ENCODE data around the gene NDUFS4.
"Not testable (repeated sequence)": the region's sequence is repeated elsewhere in the genome, so short reads cannot be mapped to it uniquely, and the experiment has no call there.

The NDUFS4 gene

DNA sequence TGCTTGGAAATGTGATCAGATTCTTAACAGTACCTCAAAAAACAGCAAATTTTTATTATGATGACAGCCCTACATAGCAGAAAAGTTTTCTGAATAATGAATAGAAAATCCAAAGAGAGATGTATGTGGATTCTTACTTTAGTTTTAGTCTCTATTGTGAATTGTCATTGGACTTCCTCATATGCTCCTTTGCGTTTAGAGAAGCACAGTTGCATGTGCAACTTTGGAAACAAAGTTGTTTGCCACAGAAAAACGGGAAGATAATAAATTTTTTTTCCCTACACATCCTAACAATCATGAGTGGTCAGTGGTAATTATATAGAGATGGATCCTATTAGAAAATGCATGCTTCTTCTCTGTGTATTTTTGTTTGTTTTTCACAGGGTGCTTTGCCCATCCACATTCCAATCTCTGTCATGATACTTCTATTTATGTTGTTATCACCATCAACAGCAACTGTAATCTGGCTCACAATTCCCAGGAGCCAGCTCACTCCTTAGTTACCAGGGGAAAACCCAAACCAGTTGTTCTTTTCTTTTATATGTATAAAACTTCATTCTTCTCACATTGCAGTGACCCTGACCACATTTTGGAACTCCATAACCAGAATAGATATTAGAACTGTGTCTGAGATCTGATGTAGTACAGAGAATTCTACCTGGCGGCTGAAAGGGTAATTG is 118.7 kb downstream of the NDUFS4 start:
- TF ChIP-seq, protein P1, sequence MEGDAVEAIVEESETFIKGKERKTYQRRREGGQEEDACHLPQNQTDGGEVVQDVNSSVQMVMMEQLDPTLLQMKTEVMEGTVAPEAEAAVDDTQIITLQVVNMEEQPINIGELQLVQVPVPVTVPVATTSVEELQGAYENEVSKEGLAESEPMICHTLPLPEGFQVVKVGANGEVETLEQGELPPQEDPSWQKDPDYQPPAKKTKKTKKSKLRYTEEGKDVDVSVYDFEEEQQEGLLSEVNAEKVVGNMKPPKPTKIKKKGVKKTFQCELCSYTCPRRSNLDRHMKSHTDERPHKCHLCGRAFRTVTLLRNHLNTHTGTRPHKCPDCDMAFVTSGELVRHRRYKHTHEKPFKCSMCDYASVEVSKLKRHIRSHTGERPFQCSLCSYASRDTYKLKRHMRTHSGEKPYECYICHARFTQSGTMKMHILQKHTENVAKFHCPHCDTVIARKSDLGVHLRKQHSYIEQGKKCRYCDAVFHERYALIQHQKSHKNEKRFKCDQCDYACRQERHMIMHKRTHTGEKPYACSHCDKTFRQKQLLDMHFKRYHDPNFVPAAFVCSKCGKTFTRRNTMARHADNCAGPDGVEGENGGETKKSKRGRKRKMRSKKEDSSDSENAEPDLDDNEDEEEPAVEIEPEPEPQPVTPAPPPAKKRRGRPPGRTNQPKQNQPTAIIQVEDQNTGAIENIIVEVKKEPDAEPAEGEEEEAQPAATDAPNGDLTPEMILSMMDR (IDR thresholded peaks at IDR 0.05; ENCODE audit: low read depth, low read length), result no peak
- H3K4me3 ChIP-seq (ENCODE audit: low read depth, low read length), result no peak overlapping the region

DNA sequence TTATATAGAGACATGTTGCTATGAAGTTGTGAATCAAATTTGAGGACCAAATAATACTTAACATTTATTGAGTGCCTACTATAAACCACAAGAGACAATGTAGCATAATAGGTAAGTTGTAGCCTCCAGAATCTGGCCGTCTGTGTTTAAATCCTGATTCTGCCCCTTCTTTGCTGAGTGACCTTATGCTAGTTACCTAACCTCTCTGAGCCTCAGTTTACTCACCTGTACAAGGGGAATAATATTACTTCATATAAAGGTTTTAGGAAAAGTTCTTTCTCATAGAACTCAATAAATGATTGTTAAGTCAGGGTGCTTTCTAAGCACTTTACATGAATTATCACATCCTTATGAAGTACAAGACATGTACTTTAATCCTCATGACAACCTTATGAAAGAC is 120.6 kb downstream of the NDUFS4 start:
- TF ChIP-seq, protein P1 (IDR thresholded peaks at IDR 0.05; ENCODE audit: low read depth, low read length), result no peak
- no peak overlapping the region for H3K4me3 ChIP-seq (ENCODE audit: low read depth, low read length)

DNA sequence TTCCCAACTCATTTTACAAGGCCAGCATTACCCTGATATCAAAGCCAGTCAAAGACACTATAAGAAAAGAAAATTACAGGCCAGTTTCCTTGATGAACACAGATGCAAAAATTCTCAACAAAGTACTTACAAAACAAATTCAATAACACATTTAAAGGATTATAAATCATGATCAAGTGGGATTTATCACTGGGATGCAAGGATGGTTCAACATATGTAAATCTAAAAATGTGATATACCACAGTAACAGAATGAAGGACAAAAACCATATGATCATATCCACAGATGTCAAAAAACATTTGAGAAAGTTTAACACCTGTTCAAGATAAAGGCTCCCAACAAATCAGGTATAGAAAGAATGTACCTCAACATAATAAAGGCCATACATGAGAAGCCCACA is 130.6 kb downstream of the NDUFS4 start:
- TF ChIP-seq, protein P1 (IDR thresholded peaks at IDR 0.05; ENCODE audit: low read depth, low read length), result no peak
- no peak overlapping the region for H3K4me3 ChIP-seq (ENCODE audit: low read depth, low read length)

DNA sequence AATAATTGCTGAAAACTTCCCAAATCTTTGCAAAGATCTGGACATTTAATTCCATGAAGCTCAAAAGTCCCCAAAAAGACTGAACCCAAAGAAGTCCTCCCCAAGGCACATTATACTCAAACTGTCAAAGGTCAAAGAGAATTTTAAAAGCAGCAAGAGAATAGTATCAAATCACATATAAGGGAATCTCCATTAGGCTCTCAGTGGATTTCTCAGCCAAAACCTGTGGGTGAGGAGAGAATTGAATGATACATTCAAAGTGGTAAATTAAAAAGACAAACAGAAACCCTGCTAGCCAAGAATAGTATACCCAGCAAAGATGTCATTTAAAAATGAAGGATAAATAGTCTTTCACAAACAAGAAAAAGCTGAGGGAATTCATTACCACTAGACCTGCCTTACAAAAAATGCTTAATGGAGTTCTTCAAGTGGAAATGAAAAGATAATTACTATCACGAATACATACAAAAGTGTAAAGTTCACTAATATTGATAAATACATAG is 134.1 kb downstream of the NDUFS4 start:
- no peak overlapping the region for H3K4me3 ChIP-seq (ENCODE audit: low read depth, low read length)
- TF ChIP-seq, protein P1 (IDR thresholded peaks at IDR 0.05; ENCODE audit: low read depth, low read length), result no peak

DNA sequence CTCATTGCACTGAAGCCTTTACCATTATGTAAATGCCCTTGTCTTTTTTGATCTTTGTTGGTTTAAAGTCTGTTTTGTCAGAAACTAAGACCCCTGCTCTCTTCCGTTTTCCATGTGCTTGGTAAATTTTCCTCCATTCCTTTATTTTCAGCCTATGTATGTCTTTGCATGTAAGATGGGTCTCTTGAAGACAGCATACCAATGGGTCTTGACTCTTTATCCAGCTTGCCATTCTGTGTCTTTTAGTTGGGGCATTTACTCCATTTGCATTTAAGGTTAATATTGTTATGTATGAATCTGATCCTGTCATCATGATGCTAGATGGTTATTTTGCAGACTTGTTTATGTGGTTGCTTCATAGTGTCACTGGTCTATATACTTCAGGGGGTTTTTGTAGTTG is 150.0 kb downstream of the NDUFS4 start:
- H3K4me3 ChIP-seq (ENCODE audit: low read depth, low read length), result not testable (repeated sequence)

DNA sequence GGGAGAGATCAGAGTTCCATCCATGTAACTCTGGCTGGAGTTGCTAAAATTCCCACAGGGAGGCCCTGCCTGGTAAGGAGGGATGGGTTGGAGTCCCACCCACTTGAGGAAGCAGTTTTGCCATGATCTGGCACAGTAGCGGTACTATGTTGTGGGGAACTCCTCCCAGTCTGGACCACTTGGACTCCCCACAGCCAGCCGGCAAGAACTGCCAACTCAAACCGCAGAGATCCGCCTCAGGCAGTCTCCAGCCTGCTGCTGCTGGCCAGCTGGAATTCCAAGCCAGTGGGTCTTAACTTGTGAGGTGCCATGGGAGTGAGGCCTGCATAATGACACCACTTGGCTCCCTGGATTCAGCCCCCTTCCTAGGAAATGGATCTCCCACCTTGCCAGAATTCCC is 151.9 kb downstream of the NDUFS4 start:
- TF ChIP-seq, protein P1 (IDR thresholded peaks at IDR 0.05; ENCODE audit: low read depth, low read length), result no peak

DNA sequence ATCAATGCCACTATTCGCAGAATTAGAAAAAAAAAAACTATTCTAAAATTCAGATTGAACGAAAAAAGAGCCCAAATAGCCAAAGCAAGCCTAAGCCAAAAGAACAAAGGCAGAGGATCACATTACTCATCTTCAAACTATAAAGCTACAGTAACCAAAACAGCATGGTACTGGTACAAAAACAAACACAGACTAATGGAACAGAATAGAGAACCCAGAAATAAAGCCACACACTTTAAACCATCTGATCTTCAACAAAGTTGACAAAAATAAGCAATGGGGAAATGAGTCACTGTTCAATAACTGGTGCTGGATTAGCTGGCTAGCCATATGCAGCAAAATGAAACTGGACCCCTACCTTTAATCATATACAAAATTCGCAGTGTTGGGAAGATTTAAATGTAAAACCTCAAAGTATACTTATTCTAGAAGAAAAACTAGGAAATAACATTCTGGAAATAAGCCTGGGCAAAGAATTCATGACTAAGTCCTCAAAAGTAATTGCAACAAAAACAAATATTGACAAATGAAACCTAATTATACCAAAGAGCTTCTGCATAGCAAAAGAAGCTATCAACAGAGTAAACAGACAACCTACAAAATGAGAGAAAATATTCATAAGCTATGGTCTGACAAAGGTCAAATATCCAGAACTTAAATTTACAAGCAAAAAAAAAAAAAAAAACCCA is 153.7 kb downstream of the NDUFS4 start:
- H3K4me3 ChIP-seq (ENCODE audit: low read depth, low read length), result no peak overlapping the region
- TF ChIP-seq, protein P1 (IDR thresholded peaks at IDR 0.05; ENCODE audit: low read depth, low read length), result no peak

More for the DNA sequence above, 151.9 kb downstream of the NDUFS4 start:
- no peak overlapping the region for H3K4me3 ChIP-seq (ENCODE audit: low read depth, low read length)

Data from WI38 (cell line).